ENCODE data around the gene TMEM143.
"Not testable (repeated sequence)": the region's sequence is repeated elsewhere in the genome, so short reads cannot be mapped to it uniquely, and the experiment has no call there.

The TMEM143 gene

DNA sequence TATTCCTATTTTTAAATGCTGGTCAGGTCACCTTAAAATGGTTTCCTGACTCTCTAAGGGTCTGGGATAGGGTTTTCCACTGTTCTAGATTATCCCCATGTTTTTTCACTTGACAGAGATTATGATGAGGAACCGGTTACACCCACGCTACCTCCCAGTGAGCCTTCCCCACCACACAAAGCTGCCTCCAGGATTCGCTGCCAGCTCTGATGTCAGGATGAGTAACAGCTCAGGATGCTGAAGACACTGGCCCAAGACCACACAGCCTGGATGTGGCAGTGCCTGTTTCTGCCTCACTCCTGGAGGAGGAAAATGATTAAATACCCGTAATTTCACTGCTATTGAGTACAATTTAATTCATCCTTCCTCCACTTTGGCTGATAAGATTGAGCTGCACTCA lies 70.9 kb downstream of the TMEM143 start:
- peak; percentile 85 for DNase-seq

DNA sequence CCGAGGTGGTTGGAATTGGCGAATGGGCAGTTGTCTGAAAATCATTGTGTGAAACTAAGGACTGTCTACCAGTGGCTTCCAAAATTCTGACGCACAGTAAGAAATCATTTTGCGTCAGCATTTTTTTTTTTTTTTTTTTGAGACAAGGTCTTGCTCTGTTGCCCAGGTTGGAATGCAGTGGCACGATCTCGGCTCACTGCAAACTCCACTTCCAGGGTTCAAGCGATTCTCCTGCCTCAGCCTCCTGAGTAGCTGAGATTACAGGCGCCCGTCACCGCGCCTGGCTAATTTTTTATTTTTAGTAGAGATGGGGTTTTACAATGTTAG lies 72.3 kb downstream of the TMEM143 start:
- DNase-seq: not testable (repeated sequence)

DNA sequence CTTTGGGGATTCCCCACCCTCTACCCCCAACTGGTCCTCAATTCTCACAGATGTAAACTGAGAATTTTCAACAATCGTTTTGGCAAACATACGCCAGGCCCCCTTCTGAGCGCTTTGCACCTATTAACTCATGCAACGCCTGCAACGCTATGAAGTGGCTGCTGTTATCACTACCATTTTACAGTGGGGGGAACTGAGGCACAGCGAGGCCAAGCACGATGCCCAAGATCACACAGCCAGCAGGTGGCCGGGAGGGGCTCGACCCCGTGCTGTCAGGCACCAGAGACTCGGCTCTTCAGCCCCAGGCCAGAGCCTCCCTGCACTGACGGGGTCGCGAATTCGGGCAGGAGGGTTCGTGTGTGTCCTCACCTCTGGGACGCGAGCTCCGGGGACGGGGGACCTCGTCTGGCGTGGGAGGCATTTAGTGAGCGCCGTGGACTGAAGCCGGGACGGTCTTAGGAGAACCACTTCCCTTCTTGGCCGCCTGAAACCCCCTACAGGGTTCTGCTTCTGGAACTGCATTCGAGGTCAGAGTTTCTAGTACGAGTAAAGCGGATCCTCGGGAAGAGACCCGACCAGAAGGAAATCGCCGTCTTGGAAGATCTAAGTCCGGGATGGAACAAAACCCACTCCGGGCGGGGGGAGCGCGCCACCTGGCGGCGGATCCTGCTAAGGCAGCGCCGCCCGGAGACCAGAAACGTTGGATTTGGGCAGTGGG lies 72.8 kb downstream of the TMEM143 start:
- DNase-seq: peak; percentile 78

DNA sequence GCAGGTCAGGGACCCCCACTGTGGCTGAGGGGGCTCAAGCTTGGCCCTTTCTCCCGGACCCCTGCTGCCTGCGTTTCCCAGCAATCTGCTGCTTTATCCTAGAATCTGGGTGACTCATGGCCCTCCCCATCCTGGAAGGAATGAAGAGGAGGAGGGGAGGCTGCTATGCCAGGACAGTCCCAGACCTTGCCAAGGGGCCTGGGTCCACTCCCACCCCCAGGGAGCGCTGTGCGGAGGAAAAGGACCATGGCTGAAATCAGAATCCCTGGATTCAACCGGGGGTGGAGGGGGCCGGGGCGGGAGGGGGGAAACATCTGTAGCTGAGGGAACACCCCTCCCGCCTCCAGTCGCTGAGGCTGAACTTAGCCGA lies 73.4 kb downstream of the TMEM143 start:
- DNase-seq: peak; percentile 80

DNA sequence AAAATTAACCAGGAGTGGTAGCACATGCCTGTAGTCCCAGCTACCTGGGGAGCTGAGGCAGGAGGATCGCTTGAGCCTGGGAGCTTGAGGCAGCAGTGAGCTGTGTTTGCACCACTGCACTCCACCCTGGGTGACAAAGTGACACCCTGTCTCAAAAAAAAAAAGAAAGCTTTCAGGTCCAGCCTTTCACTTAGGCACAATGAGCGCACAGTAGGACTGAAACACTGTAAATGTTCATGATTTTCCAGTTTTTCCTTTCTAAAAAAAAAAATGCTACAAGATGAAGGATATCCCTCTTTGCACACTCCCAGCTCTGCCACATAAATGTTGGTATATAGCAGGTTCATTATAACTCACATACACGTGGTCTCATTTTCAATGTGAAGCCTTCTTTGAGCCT lies 76.0 kb downstream of the TMEM143 start:
- DNase-seq: no peak

DNA sequence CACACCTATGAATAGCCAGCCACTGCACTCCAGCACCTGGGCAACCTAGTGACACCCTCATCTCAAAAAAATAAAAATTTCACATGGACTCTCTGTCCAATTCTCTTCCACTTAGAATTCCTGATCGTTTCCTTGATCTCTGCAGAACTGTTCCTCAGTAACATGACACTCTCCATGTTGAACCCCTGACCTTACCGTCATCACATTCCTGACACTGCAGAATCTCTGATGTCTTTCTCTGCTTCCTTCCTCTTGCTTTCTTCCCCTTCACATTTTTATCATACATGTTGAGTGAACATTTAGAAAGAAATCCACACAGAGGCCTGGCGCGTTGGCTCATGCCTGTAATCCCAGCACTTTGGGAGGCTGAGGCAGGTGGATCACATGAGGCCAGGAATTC lies 78.8 kb downstream of the TMEM143 start:
- peak; percentile 66 for DNase-seq

DNA sequence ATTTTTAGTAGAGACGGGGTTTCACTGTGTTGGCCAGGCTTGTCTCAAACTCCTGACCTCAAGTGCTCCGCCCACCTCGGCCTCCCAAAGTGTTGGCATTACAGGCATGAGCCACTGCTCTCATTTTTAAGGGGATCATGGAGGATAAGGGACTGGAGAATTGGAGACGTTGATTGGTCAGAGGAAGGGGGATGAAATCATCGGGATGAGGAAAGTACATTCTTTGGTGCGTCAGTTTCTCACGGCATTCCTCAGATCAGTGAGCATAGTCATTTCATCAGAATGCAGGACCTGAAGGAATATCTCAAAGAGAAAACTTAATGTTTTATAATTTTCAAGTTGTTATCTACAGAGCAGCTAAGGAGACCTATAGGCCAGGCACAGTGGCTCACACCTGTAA lies 79.8 kb downstream of the TMEM143 start:
- peak; percentile 95 for DNase-seq
